ENCODE results near the gene RABL2B.

Gene RABL2B

GRCh38 chr22:50722048-50722701 is 61.3 kb downstream of the RABL2B start:
- DNase-seq: no peak

GRCh38 chr22:50721257-50721844 is 62.1 kb downstream of the RABL2B start:
- no peak for DNase-seq

GRCh38 chr22:50720301-50721256 is 62.9 kb downstream of the RABL2B start:
- DNase-seq: no peak

GRCh38 chr22:50719814-50720300 is 63.6 kb downstream of the RABL2B start:
- no peak for DNase-seq

GRCh38 chr22:50718352-50718709 is 65.1 kb downstream of the RABL2B start:
- DNase-seq: no peak

- no peak for DNase-seq
These were observed 65.6 kb downstream of the RABL2B start for GRCh38 chr22:50717709-50718351.
